DOHH2 (cell line): ENCODE data around the gene TAB3.

ENCODE experiments used
- H3F3A ChIP-seq: fragments of 200-600 bp; sonication (generic), shearing (Covaris generic); 2 replicates; pipeline ENCODE4 v1.6.0; 2016; ENCODE audit warnings: antibody characterized with exemption, mild to moderate bottlenecking; ENCODE audit not compliant: control insufficient read depth, insufficient read depth
- H3K27ac ChIP-seq: fragments of 200-600 bp; sonication (generic); 2 replicates; pipeline ENCODE4 v1.5.1; 2014; ENCODE audit warnings: low read depth, mild to moderate bottlenecking, low read length, moderate library complexity
- H3K27me3 ChIP-seq: fragments of 200-600 bp; sonication (generic); 2 replicates; pipeline ENCODE4 v1.6.1; 2014; ENCODE audit warnings: mild to moderate bottlenecking, low read length, mixed read lengths; ENCODE audit not compliant: control insufficient read depth
- H3K36me3 ChIP-seq: fragments of 200-600 bp; sonication (generic); 2 replicates; pipeline ENCODE4 v1.6.1; 2014; ENCODE audit warnings: mild to moderate bottlenecking, low read length, moderate library complexity, mixed read lengths; ENCODE audit not compliant: control insufficient read depth
- H3K4me1 ChIP-seq: fragments of 200-600 bp; sonication (generic); 2 replicates; pipeline ENCODE4 v1.6.1; 2014; ENCODE audit warnings: mild to moderate bottlenecking, low read length, mixed read lengths; ENCODE audit not compliant: control insufficient read depth
- H3K4me2 ChIP-seq: fragments of 200-600 bp; sonication (generic); 2 replicates; pipeline ENCODE4 v1.6.0; 2014; ENCODE audit warnings: mild to moderate bottlenecking, low read length, moderate library complexity
- H3K4me3 ChIP-seq: fragments of 200-600 bp; sonication (generic); 2 replicates; pipeline ENCODE4 v1.5.1; 2014; ENCODE audit warnings: mild to moderate bottlenecking, low read length, mixed read lengths
- H3K79me2 ChIP-seq: fragments of 200-600 bp; sonication (generic); 2 replicates; pipeline ENCODE4 v1.6.1; 2014; ENCODE audit warnings: mild to moderate bottlenecking, low read length, mixed read lengths; ENCODE audit not compliant: control insufficient read depth
- H3K9me2 ChIP-seq: fragments of 200-600 bp; sonication (generic); replicated peaks from 2 replicates; pipeline ENCODE4 v1.6.1; 2014; ENCODE audit warnings: mild to moderate bottlenecking, low read length, mixed read lengths; ENCODE audit not compliant: control insufficient read depth
- H3K9me3 ChIP-seq: fragments of 200-600 bp; sonication (generic); 2 replicates; pipeline ENCODE4 v1.6.1; 2014; ENCODE audit warnings: antibody characterized with exemption, low read length, mixed read lengths; ENCODE audit not compliant: control insufficient read depth, insufficient read depth
- H4K20me1 ChIP-seq: fragments of 200-600 bp; sonication (generic); 2 replicates; pipeline ENCODE4 v1.6.0; 2014; ENCODE audit warnings: low read depth, mild to moderate bottlenecking, antibody characterized with exemption, low read length, moderate library complexity; ENCODE audit not compliant: control insufficient read depth, insufficient read depth
- EZH2phosphoT487 ChIP-seq: fragments of 200-600 bp; sonication (generic); IDR thresholded peaks from 2 replicates; pipeline ENCODE4 v1.6.1; 2017; ENCODE audit warnings: borderline replicate concordance, mild to moderate bottlenecking, antibody characterized with exemption, low read length, moderate library complexity, mixed read lengths
- TF ChIP-seq, protein P1 (sequence below): fragments of 200-600 bp; sonication (generic); IDR thresholded peaks from one replicate; pipeline ENCODE4 v1.5.1; 2014; ENCODE audit warnings: antibody characterized with exemption, mild to moderate bottlenecking, low read depth, low read length; ENCODE audit not compliant: poor library complexity, severe bottlenecking

TAB3 gene

DNA sequence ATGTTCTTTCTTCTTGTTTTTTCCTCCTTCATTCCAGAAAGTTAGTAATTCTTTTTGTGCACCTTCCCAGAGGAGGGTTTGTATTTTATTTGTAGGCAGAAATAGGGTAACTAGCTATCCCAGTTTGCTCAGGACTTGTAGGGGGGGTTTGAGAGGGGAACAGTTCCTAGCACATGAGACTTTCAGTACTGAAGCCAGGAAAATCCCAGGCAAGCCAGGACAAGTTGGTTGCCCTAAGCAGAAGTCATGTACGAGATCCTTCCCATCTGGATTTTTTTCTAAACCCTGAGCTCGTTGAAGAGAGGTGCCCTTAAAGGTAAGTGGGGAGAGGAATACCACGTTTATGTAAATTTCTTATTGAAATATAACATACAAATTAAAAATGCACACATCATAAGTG is 15.6 kb upstream of the TAB3 start:
- Histone ChIP-seq H3K4me1 (no peaks in the 10 kb centered on the region), H4K20me1 (no peaks in the 10 kb centered on the region), H3F3A (no peaks in the 10 kb centered on the region), H3K79me2 (no peaks in the 10 kb centered on the region), H3K36me3 (no peaks in the 10 kb centered on the region), H3K9me3 (no peaks in the 10 kb centered on the region), H3K4me3 (no peak overlapping the region), H3K27ac (no peak overlapping the region), H3K27me3 (no peaks in the 10 kb centered on the region), H3K4me2 (no peak overlapping the region), H3K9me2 (no peaks in the 10 kb centered on the region)
- TF ChIP-seq EZH2phosphoT487: no peak
- TF ChIP-seq, protein P1, sequence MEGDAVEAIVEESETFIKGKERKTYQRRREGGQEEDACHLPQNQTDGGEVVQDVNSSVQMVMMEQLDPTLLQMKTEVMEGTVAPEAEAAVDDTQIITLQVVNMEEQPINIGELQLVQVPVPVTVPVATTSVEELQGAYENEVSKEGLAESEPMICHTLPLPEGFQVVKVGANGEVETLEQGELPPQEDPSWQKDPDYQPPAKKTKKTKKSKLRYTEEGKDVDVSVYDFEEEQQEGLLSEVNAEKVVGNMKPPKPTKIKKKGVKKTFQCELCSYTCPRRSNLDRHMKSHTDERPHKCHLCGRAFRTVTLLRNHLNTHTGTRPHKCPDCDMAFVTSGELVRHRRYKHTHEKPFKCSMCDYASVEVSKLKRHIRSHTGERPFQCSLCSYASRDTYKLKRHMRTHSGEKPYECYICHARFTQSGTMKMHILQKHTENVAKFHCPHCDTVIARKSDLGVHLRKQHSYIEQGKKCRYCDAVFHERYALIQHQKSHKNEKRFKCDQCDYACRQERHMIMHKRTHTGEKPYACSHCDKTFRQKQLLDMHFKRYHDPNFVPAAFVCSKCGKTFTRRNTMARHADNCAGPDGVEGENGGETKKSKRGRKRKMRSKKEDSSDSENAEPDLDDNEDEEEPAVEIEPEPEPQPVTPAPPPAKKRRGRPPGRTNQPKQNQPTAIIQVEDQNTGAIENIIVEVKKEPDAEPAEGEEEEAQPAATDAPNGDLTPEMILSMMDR: no peak

DNA sequence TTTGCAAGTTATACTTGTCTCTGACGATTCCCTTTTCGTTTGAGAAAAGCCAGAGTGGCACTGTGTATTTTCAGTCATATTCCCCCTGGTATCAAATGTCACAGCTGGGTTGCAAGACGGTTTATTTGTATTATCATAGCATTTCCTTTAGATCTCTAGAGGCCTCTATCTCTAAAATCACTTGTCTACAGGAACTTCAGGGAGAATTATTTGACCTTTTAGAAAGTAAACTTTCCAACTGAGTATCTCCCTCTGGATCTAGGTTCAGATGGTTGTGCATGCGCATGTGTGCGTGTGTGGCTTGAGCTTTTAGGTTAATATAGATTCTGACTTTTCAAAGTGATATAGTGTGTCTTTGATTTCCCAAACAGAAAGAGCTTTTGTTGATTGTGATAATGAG is 15.1 kb upstream of the TAB3 start:
- no peaks in the 10 kb centered on the region for H3K27me3 ChIP-seq
- no peaks in the 10 kb centered on the region for H3K9me3 ChIP-seq
- H3K27ac ChIP-seq: no peak overlapping the region
- TF ChIP-seq, protein P1: no peak
- TF ChIP-seq EZH2phosphoT487: no peak
- no peaks in the 10 kb centered on the region for H3K79me2 ChIP-seq
- H4K20me1 ChIP-seq: no peaks in the 10 kb centered on the region
- no peaks in the 10 kb centered on the region for H3F3A ChIP-seq
- no peak overlapping the region for H3K4me2 ChIP-seq
- no peaks in the 10 kb centered on the region for H3K4me1 ChIP-seq
- no peaks in the 10 kb centered on the region for H3K36me3 ChIP-seq
- H3K4me3 ChIP-seq: no peak overlapping the region
- no peaks in the 10 kb centered on the region for H3K9me2 ChIP-seq

DNA sequence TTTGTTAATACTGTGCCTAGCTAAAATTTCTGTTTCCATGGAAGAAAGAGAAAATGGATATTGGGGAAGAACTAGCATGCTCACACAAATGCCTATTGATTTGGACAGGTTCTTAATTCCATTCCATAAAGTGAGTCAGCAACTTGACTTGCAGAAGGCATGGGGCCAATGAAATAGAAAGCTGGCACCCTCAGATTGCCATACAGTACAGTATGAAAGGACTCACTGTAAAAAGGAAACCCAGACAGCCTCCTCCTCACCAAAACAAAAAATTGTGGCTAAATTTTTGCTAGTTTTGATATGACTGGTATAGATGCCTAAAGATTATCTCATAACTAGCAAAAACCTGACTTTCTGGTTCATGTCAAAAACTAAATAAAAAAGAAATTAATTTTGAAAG is 11.2 kb upstream of the TAB3 start:
- Histone ChIP-seq H3K4me2 (no peak overlapping the region), H3K27ac (no peak overlapping the region)

DNA sequence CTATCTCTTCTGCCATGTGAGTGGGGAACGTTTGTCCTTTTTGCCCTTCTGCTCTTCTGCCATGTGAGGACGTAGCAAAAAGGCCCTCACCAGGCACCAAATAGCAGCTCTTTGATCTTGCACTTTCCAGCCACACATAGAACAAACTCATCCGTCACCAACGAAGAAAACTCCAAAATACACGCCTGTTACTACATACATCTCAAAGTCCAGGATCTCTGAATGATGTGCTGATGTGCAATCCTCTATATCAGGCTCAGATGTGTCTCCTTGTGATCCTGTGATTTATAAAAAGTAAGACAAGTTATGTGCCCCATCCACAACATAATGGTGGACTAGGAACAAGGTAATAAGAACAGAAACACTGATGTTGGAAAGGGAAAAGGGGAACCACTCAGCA is 9.8 kb upstream of the TAB3 start:
- H3K4me1 ChIP-seq: no peaks in the 10 kb centered on the region

More for the DNA sequence above, 11.2 kb upstream of the TAB3 start:
- Histone ChIP-seq H4K20me1 (no peaks in the 10 kb centered on the region), H3K4me3 (no peak overlapping the region), H3K27me3 (no peaks in the 10 kb centered on the region), H3K4me1 (no peaks in the 10 kb centered on the region), H3F3A (no peaks in the 10 kb centered on the region), H3K79me2 (no peaks in the 10 kb centered on the region), H3K9me3 (no peaks in the 10 kb centered on the region), H3K36me3 (no peaks in the 10 kb centered on the region), H3K9me2 (no peaks in the 10 kb centered on the region)
- TF ChIP-seq, protein P1: no peak

More for the DNA sequence above, 9.8 kb upstream of the TAB3 start:
- no peaks in the 10 kb centered on the region for H3K36me3 ChIP-seq
- no peak overlapping the region for H3K27ac ChIP-seq
- H3K4me3 ChIP-seq: no peak overlapping the region
- no peaks in the 10 kb centered on the region for H3K27me3 ChIP-seq
- H3F3A ChIP-seq: no peaks in the 10 kb centered on the region
- TF ChIP-seq, protein P1: no peak
- no peak for TF ChIP-seq EZH2phosphoT487
- no peak overlapping the region for H3K4me2 ChIP-seq
- H3K9me2 ChIP-seq: no peaks in the 10 kb centered on the region
- H3K79me2 ChIP-seq: no peaks in the 10 kb centered on the region
- no peaks in the 10 kb centered on the region for H4K20me1 ChIP-seq
- H3K9me3 ChIP-seq: no peaks in the 10 kb centered on the region
